HL-60 (cell line): ENCODE measurements around the gene INPP4B.

ENCODE experiments used
- DNase-seq, 2 experiments: peaks; one replicate each; pipeline ENCODE4 v3.0.0-alpha.2; 2010 to 2020; ENCODE audit warnings: low read depth in 1 of 2, low spot score in 1 of 2
- H3K27ac ChIP-seq: fragments of 250-450 bp; sonication (Bioruptor Pico); replicated peaks from 2 replicates; pipeline ENCODE4 v1.5.1; 2020; ENCODE audit warnings: mild to moderate bottlenecking, moderate library complexity
- H3K27me3 ChIP-seq: fragments of 250-450 bp; sonication (Bioruptor Pico); 2 replicates; pipeline ENCODE4 v1.5.1; 2021; ENCODE audit warnings: mild to moderate bottlenecking, moderate library complexity; ENCODE audit not compliant: insufficient read depth, poor library complexity, severe bottlenecking
- H3K4me3 ChIP-seq: replicated peaks from 2 replicates; pipeline ENCODE4 v1.5.1; 2011; ENCODE audit warnings: mild to moderate bottlenecking, control low read depth, low read length; ENCODE audit not compliant: insufficient read depth
- GABPA ChIP-seq: IDR thresholded peaks from 2 replicates; pipeline ENCODE4 v1.6.1; 2012; ENCODE audit warnings: low read depth
- POLR2AphosphoS5 ChIP-seq: IDR thresholded peaks from 2 replicates; pipeline ENCODE4 v1.6.1; 2012; ENCODE audit warnings: low read depth
- SPI1 ChIP-seq: IDR thresholded peaks from 2 replicates; pipeline ENCODE4 v1.6.1; 2012; ENCODE audit warnings: low read depth, mild to moderate bottlenecking, borderline replicate concordance
- TF ChIP-seq, protein P1 (sequence below): IDR thresholded peaks from 2 replicates; pipeline ENCODE4 v1.6.1; 2012; ENCODE audit warnings: low read depth; ENCODE audit not compliant: insufficient replicate concordance
- TF ChIP-seq, protein P2 (sequence below): IDR thresholded peaks from one replicate; pipeline ENCODE4 v1.5.1; 2011; ENCODE audit warnings: low read length, control low read depth, inconsistent platforms; ENCODE audit not compliant: insufficient read depth

INPP4B gene

DNA sequence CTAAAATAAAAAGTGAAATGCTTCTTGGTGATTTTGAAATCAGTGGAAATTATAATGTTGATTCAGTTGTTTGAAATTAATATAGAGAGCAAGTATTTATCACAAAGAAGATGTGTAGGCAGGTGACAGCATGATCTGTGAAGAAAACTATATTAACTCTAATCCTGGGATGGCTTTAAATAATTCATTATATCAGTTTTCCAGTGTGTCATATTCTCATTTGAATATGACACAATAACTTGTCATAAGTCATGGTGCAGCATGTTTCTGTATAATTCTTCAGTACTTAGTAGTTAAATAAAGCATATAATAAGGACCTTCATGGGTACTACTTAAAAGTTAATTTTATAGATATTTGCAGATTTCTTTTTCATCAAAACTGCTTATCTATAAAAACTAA is 573.6 kb downstream of the INPP4B start:
- TF ChIP-seq, protein P1, sequence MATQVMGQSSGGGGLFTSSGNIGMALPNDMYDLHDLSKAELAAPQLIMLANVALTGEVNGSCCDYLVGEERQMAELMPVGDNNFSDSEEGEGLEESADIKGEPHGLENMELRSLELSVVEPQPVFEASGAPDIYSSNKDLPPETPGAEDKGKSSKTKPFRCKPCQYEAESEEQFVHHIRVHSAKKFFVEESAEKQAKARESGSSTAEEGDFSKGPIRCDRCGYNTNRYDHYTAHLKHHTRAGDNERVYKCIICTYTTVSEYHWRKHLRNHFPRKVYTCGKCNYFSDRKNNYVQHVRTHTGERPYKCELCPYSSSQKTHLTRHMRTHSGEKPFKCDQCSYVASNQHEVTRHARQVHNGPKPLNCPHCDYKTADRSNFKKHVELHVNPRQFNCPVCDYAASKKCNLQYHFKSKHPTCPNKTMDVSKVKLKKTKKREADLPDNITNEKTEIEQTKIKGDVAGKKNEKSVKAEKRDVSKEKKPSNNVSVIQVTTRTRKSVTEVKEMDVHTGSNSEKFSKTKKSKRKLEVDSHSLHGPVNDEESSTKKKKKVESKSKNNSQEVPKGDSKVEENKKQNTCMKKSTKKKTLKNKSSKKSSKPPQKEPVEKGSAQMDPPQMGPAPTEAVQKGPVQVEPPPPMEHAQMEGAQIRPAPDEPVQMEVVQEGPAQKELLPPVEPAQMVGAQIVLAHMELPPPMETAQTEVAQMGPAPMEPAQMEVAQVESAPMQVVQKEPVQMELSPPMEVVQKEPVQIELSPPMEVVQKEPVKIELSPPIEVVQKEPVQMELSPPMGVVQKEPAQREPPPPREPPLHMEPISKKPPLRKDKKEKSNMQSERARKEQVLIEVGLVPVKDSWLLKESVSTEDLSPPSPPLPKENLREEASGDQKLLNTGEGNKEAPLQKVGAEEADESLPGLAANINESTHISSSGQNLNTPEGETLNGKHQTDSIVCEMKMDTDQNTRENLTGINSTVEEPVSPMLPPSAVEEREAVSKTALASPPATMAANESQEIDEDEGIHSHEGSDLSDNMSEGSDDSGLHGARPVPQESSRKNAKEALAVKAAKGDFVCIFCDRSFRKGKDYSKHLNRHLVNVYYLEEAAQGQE = no peak
- TF ChIP-seq SPI1 (no peak), GABPA (no peak), POLR2AphosphoS5 (no peak)
- TF ChIP-seq, protein P2, sequence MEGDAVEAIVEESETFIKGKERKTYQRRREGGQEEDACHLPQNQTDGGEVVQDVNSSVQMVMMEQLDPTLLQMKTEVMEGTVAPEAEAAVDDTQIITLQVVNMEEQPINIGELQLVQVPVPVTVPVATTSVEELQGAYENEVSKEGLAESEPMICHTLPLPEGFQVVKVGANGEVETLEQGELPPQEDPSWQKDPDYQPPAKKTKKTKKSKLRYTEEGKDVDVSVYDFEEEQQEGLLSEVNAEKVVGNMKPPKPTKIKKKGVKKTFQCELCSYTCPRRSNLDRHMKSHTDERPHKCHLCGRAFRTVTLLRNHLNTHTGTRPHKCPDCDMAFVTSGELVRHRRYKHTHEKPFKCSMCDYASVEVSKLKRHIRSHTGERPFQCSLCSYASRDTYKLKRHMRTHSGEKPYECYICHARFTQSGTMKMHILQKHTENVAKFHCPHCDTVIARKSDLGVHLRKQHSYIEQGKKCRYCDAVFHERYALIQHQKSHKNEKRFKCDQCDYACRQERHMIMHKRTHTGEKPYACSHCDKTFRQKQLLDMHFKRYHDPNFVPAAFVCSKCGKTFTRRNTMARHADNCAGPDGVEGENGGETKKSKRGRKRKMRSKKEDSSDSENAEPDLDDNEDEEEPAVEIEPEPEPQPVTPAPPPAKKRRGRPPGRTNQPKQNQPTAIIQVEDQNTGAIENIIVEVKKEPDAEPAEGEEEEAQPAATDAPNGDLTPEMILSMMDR = no peak
- no peak overlapping the region for H3K27ac ChIP-seq
- no peak overlapping the region for H3K4me3 ChIP-seq
- DNase-seq = no peak
- no peaks in the 10 kb centered on the region for H3K27me3 ChIP-seq

DNA sequence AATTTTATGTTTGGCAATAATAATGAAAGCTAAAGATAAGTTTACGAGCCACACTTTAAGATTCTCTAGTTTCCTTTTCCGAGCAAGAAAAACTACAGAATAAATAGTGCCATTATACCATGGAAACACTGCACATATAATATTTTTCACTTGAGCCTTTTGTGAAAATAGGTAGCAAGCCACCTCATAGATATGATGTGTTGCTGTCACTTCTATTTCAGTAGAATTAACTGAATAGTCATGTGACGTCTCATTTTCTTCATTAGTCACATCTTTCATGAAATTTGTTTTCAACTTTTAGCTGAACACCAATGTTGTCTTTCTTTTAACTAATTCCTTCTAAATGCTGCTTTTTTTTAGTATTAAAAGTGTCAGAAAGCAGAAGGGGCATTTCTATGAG is 574.3 kb downstream of the INPP4B start:
- TF ChIP-seq SPI1 (no peak), GABPA (no peak), POLR2AphosphoS5 (no peak)
- TF ChIP-seq, protein P1 = no peak
- TF ChIP-seq, protein P2 = no peak
- Histone ChIP-seq H3K27ac (no peak overlapping the region), H3K4me3 (no peak overlapping the region), H3K27me3 (no peaks in the 10 kb centered on the region)
- no peak for DNase-seq

DNA sequence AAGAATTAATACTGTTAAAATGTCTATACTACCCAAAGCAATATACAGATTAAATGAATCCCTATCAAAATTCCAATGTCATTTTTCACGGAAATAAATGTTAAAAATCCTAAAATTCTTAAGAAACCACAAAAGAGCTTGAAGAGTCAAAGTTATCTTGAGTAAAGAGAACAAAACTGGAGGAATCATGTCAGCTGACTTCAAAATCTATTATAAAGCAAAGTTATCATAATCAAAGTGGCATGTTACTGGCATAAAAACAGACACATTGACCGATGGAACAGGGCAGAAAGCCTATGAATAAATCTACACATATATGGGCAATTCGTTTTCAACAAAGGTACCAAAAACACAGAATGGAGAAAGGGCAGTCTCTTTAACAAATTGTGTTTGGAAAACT is 579.0 kb downstream of the INPP4B start:
- Histone ChIP-seq H3K27ac (no peak overlapping the region), H3K4me3 (no peak overlapping the region)

More for the DNA sequence above, 579.0 kb downstream of the INPP4B start:
- no peaks in the 10 kb centered on the region for H3K27me3 ChIP-seq
- TF ChIP-seq, protein P2 = no peak
- TF ChIP-seq SPI1 (no peak), POLR2AphosphoS5 (no peak), GABPA (no peak)
- TF ChIP-seq, protein P1 = no peak
- no peak for DNase-seq
